Glutamatergic neuron (in vitro differentiated cells): ENCODE data around the gene KCNH2. TPM values are rescaled to one million over a fixed set of nuclear protein-coding genes. Genes with fewer than 3 reads are reported as not detected.

Experiments used
- DNase-seq: peaks from one replicate; pipeline ENCODE4 v3.0.0; 2022
- H3K27ac Mint-ChIP-seq: one replicate; pipeline ENCODE4 v1.8.0; 2020; ENCODE audit warnings: mild to moderate bottlenecking, mixed read lengths, inconsistent platforms; ENCODE audit not compliant: unreplicated experiment
- H3K27me3 Mint-ChIP-seq: one replicate; pipeline ENCODE4 v1.8.0; 2020; ENCODE audit warnings: mild to moderate bottlenecking, moderate library complexity, mixed read lengths, inconsistent platforms; ENCODE audit not compliant: unreplicated experiment
- H3K36me3 Mint-ChIP-seq: one replicate; pipeline ENCODE4 v1.8.0; 2020; ENCODE audit warnings: mild to moderate bottlenecking, mixed read lengths, inconsistent platforms; ENCODE audit not compliant: unreplicated experiment
- H3K4me1 Mint-ChIP-seq: one replicate; pipeline ENCODE4 v1.8.0; 2020; ENCODE audit warnings: mild to moderate bottlenecking, low read depth, mixed read lengths, inconsistent platforms; ENCODE audit not compliant: unreplicated experiment
- H3K4me3 Mint-ChIP-seq: one replicate; pipeline ENCODE4 v1.8.0; 2020; ENCODE audit warnings: mild to moderate bottlenecking, mixed read lengths, inconsistent platforms; ENCODE audit not compliant: unreplicated experiment
- H3K9me3 Mint-ChIP-seq: one replicate; pipeline ENCODE4 v1.8.0; 2020; ENCODE audit warnings: mild to moderate bottlenecking, moderate library complexity, mixed read lengths, inconsistent platforms; ENCODE audit not compliant: unreplicated experiment
- CTCF ChIP-seq: fragments of 200-600 bp; sonication (generic); IDR thresholded peaks from one replicate; pipeline ENCODE4 v1.5.0; 2021; ENCODE audit not compliant: partially characterized antibody, unreplicated experiment
- total RNA-seq: library from RNA; stranded (reverse); fragmentation: NEBNext Ultra II Directional; extraction: Animal tissue kit (Norgen Biotek cat#: 25700); gene quantifications from one replicate; pipeline ENCODE4 v1.2.1, GENCODE V29; 2021; ENCODE audit not compliant: unreplicated experiment

Gene KCNH2
- total RNA-seq, 1 donor from 2014 or later: 73.7 TPM

- peaks cover 55% of the 10 kb centered on the region for H3K4me1 Mint-ChIP-seq
- H3K9me3 Mint-ChIP-seq: peaks cover 25% of the 10 kb centered on the region
- peak; percentile 19 for DNase-seq
- H3K27me3 Mint-ChIP-seq: peaks cover 16% of the 10 kb centered on the region
- peak overlapping the region; percentile 38 for H3K4me3 Mint-ChIP-seq
- H3K36me3 Mint-ChIP-seq: peaks cover 15% of the 10 kb centered on the region
- TF ChIP-seq CTCF: no peak
- peak overlapping the region; percentile 82 for H3K27ac Mint-ChIP-seq
Observed at GRCh38 chr7:150963707-150964559, 14.2 kb downstream of the KCNH2 start.

GRCh38 chr7:150962553-150963399, 15.3 kb downstream of the KCNH2 start:
- peaks cover 10% of the 10 kb centered on the region for H3K36me3 Mint-ChIP-seq
- peaks cover 27% of the 10 kb centered on the region for H3K9me3 Mint-ChIP-seq
- peak overlapping the region; percentile 76 for H3K4me3 Mint-ChIP-seq
- peak; percentile 75 for TF ChIP-seq CTCF
- DNase-seq: peak; percentile 85
- H3K27ac Mint-ChIP-seq: peak overlapping the region; percentile 97
- peaks cover 53% of the 10 kb centered on the region for H3K4me1 Mint-ChIP-seq
- peaks cover 21% of the 10 kb centered on the region for H3K27me3 Mint-ChIP-seq

- peak overlapping the region; percentile 76 for H3K4me3 Mint-ChIP-seq
- no peak for DNase-seq
- peaks cover 10% of the 10 kb centered on the region for H3K36me3 Mint-ChIP-seq
- peaks cover 50% of the 10 kb centered on the region for H3K4me1 Mint-ChIP-seq
- peaks cover 23% of the 10 kb centered on the region for H3K27me3 Mint-ChIP-seq
- H3K9me3 Mint-ChIP-seq: peaks cover 27% of the 10 kb centered on the region
- TF ChIP-seq CTCF: no peak
- peak overlapping the region; percentile 97 for H3K27ac Mint-ChIP-seq
Observed at GRCh38 chr7:150962290-150962552, 15.9 kb downstream of the KCNH2 start.

GRCh38 chr7:150961510-150962289, 16.4 kb downstream of the KCNH2 start:
- peaks cover 51% of the 10 kb centered on the region for H3K4me1 Mint-ChIP-seq
- H3K27me3 Mint-ChIP-seq: peaks cover 25% of the 10 kb centered on the region
- peaks cover 27% of the 10 kb centered on the region for H3K9me3 Mint-ChIP-seq
- H3K27ac Mint-ChIP-seq: peak overlapping the region; percentile 97
- peak; percentile 76 for DNase-seq
- no peak for TF ChIP-seq CTCF
- peaks cover 10% of the 10 kb centered on the region for H3K36me3 Mint-ChIP-seq
- peak overlapping the region; percentile 76 for H3K4me3 Mint-ChIP-seq
